ENCODE measurements around the gene DLAT. TPM values are rescaled to one million over a fixed set of nuclear protein-coding genes. Genes with fewer than 3 reads are reported as not detected.
A peak's percentile ranks its signal among the peaks of the same experiment; 100 is the strongest.
"Not testable (repeated sequence)": the region's sequence is repeated elsewhere in the genome, so short reads cannot be mapped to it uniquely, and the experiment has no call there.

Gene DLAT
- total RNA-seq, 4 donors from 2014 or later: 27.2 to 32.4 (median 29.4) TPM

DNA sequence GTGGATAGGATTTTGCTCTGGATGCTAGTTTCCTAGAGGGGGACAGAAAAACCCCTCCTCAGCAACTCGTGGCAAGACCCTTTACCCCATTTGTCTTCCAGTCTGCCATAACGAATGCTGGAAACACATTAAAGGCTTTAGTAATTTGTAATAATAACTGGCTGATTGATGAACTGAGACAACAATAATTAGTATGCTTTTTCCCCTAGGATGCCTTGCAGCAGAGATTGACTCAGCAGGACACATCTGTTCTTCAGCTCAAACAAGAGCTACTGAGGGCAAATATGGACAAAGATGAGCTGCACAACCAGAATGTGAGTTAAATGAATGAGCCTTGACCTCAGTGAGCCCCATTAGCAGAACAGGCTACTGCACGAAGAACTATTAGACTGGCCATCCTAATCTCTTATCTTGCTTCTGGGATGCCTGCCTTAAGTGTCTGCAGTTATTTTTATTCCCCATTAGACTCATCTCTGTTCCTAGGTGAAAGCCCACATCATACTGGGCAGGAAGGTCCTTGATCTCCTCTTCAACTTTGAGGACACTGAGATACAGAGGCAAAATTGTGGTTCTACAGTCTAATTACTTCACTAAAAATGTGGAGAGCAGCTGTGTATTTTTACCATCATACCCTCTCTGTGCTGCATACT lies 32.9 kb upstream of the DLAT start:
- no peaks in the 10 kb centered on the region for H3K27me3 ChIP-seq
- no peak overlapping the region for H3K4me3 ChIP-seq
- DNase-seq (ENCODE audit: extremely low spot score): no peak
- TF ChIP-seq POLR2AphosphoS5 (IDR thresholded peaks at IDR 0.05) (no peak), POLR2A (IDR thresholded peaks at IDR 0.05; ENCODE audit: low read depth) (no peak), EP300 (IDR thresholded peaks at IDR 0.05) (no peak), CTCF (IDR thresholded peaks at IDR 0.05) (no peak)
- WGBS: 62% methylated on average over 3 of the region's 3 CpGs
- H3K27ac ChIP-seq (replicated peaks in 1 of 4): no peak overlapping the region
- intact Hi-C loops (cut with DNase I): no loop called here
- H3K9me3 ChIP-seq: no peaks in the 10 kb centered on the region
- H3K4me1 ChIP-seq: peaks cover 7 to 23% (median 19%) of the 10 kb centered on the region in 4 donors
- H3K36me3 ChIP-seq: peaks cover 45 to 85% (median 72%) of the 10 kb centered on the region in 4 donors

DNA sequence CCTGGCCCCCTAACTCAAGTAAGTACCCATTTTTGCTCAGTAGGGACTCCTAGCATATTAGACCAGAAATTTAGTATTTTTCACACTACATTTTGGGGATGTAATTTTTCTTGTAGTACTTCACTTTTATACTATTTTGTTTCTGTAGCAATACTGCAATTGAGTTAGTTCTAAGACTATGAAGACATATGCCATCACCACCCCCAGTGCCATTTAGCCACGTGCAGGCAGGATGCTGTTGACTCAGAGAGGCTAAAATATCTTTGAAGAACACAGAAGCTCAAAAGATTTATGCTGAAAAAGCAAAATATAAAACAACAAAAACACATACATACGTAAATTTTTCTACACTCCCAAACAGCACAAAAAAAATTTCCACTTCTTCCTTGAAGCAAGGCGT lies 29.1 kb upstream of the DLAT start:
- H3K36me3 ChIP-seq: peaks cover 33 to 100% (median 81%) of the 10 kb centered on the region in 4 donors
- TF ChIP-seq CTCF (IDR thresholded peaks at IDR 0.05): no peak
- no peak for TF ChIP-seq POLR2A (IDR thresholded peaks at IDR 0.05; ENCODE audit: low read depth)
- no peak for TF ChIP-seq EP300 (IDR thresholded peaks at IDR 0.05)
- TF ChIP-seq POLR2AphosphoS5 (IDR thresholded peaks at IDR 0.05): no peak
- no peaks in the 10 kb centered on the region for H3K9me3 ChIP-seq
- H3K27ac ChIP-seq (replicated peaks in 1 of 4): peak overlapping the region in 2 of 4 donors; percentile 13 to 35
- no peak overlapping the region for H3K4me3 ChIP-seq
- no peaks in the 10 kb centered on the region for H3K27me3 ChIP-seq
- no peak for DNase-seq (ENCODE audit: extremely low spot score)
- WGBS: 86% methylated on average over 3 of the region's 3 CpGs
- H3K4me1 ChIP-seq: peaks cover 0 to 7% (median 0%) of the 10 kb centered on the region in 4 donors
- intact Hi-C loops (cut with DNase I): no loop called here

DNA sequence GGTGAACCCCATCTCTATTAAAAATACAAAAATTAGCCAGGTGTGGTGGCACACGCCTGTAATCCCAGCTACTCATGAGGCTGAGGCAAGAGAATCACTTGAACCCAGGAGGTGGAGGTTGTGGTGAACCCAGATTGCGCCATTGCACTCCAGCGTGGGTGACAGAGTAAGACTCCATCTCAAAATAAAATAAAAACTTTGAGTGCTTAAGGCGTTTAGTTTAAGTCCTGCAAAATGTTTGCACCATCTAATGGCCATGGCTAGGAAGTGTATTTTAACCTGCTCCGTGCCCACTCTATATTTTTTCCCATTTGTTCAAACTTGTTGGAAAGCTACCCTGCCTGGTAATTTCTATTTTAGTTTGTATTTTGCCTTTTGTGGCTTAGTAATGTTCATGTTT lies 28.5 kb upstream of the DLAT start:
- H3K9me3 ChIP-seq; H3K27me3 ChIP-seq; H3K4me3 ChIP-seq; intact Hi-C loops (cut with DNase I); DNase-seq (ENCODE audit: extremely low spot score); H3K4me1 ChIP-seq: not testable (repeated sequence)
- Histone ChIP-seq H3K36me3 (peaks cover 33 to 100% (median 82%) of the 10 kb centered on the region in 4 donors), H3K27ac (replicated peaks in 1 of 4) (peak overlapping the region in 2 of 4 donors; percentile 13 to 35)
- 49% methylated on average over 5 of the region's 5 CpGs for WGBS
- peak in 1 of 3 experiments; percentile 35 for TF ChIP-seq CTCF (IDR thresholded peaks at IDR 0.05)

DNA sequence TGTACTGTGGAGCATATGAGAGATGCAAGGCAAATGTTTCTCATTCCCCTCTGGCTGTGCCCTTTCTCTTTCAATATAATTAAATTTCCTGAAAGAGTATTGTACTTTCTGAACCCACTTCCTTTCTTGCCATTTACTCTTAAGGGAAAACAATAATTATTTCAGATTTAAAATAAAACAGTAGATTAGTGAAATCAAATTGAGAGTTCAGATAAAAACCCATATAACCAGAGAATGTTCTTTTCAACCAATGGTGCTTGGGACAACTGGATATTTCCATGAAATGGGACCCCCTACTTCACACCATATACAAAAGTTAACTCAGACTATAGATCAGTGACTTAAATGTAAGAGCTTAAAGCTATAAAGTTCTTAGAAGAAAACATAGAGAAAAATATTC lies 26.1 kb upstream of the DLAT start:
- H3K4me3 ChIP-seq: no peak overlapping the region
- H3K9me3 ChIP-seq: no peaks in the 10 kb centered on the region
- H3K27ac ChIP-seq (replicated peaks in 1 of 4): no peak overlapping the region
- intact Hi-C loops (cut with DNase I): no loop called here
- peaks cover 24 to 100% (median 75%) of the 10 kb centered on the region in 4 donors for H3K36me3 ChIP-seq
- no peaks in the 10 kb centered on the region for H3K27me3 ChIP-seq
- no peak for DNase-seq (ENCODE audit: extremely low spot score)
- TF ChIP-seq EP300 (IDR thresholded peaks at IDR 0.05) (no peak), CTCF (IDR thresholded peaks at IDR 0.05) (no peak)
- H3K4me1 ChIP-seq: no peaks in the 10 kb centered on the region

- TF ChIP-seq CTCF (IDR thresholded peaks at IDR 0.05) (no peak), POLR2A (IDR thresholded peaks at IDR 0.05; ENCODE audit: low read depth) (no peak), POLR2AphosphoS5 (IDR thresholded peaks at IDR 0.05) (no peak), EP300 (IDR thresholded peaks at IDR 0.05) (no peak)
- no peaks in the 10 kb centered on the region for H3K27me3 ChIP-seq
- no peak for DNase-seq (ENCODE audit: extremely low spot score)
- H3K27ac ChIP-seq (replicated peaks in 1 of 4): no peak overlapping the region
- H3K4me1 ChIP-seq: no peaks in the 10 kb centered on the region
- WGBS: 100% methylated on average over 1 of the region's 1 CpG
- H3K9me3 ChIP-seq: no peaks in the 10 kb centered on the region
- no peak overlapping the region for H3K4me3 ChIP-seq
- intact Hi-C loops (cut with DNase I): no loop called here
- peaks cover 15 to 100% (median 68%) of the 10 kb centered on the region in 4 donors for H3K36me3 ChIP-seq
These were observed 24.5 kb upstream of the DLAT start for GRCh38 chr11:112000703-112001102.

Data from esophagus muscularis mucosa (tissue), 4 donors.